Karpas-422 (cell line): ENCODE measurements around the gene ADAMTS15. TPM values are rescaled to one million over a fixed set of nuclear protein-coding genes. Genes with fewer than 3 reads are reported as not detected.

Experiments used
- DNase-seq: peaks from one replicate; pipeline ENCODE4 v3.0.0-alpha.2; 2015
- H2AFZ ChIP-seq: fragments of 200-600 bp; sonication (generic); 2 replicates; pipeline ENCODE4 v1.6.1; 2014; ENCODE audit warnings: antibody characterized with exemption, low read length, mixed read lengths
- H3K27ac ChIP-seq: fragments of 200-600 bp; sonication (generic); 2 replicates; pipeline ENCODE4 v1.5.1; 2014; ENCODE audit warnings: mild to moderate bottlenecking, low read length, moderate library complexity
- H3K27me3 ChIP-seq: fragments of 200-600 bp; sonication (generic); 2 replicates; pipeline ENCODE4 v1.6.1; 2014; ENCODE audit warnings: low read length, mixed read lengths
- H3K36me3 ChIP-seq: fragments of 200-600 bp; sonication (generic); 2 replicates; pipeline ENCODE4 v1.6.1; 2014; ENCODE audit warnings: low read length, mixed read lengths; ENCODE audit not compliant: insufficient read depth
- H3K4me1 ChIP-seq: fragments of 200-600 bp; sonication (generic); 2 replicates; pipeline ENCODE4 v1.6.1; 2014; ENCODE audit warnings: mild to moderate bottlenecking, low read length, mixed read lengths
- H3K4me2 ChIP-seq: fragments of 200-600 bp; sonication (generic); 2 replicates; pipeline ENCODE4 v1.6.1; 2014; ENCODE audit warnings: low read length, low read depth, mild to moderate bottlenecking; ENCODE audit not compliant: poor library complexity, severe bottlenecking
- H3K4me3 ChIP-seq: fragments of 200-600 bp; sonication (generic); 2 replicates; pipeline ENCODE4 v1.5.1; 2014; ENCODE audit warnings: mild to moderate bottlenecking, antibody characterized with exemption, low read length, mixed read lengths
- H3K79me2 ChIP-seq: fragments of 200-600 bp; sonication (generic); 2 replicates; pipeline ENCODE4 v1.6.1; 2014; ENCODE audit warnings: mild to moderate bottlenecking, low read length, mixed read lengths
- H3K9ac ChIP-seq: fragments of 200-600 bp; sonication (generic); 2 replicates; pipeline ENCODE4 v1.6.0; 2014; ENCODE audit warnings: low read length
- H3K9me2 ChIP-seq: fragments of 200-600 bp; sonication (generic), shearing (Covaris generic); replicated peaks from 2 replicates; pipeline ENCODE4 v1.6.0; 2014; ENCODE audit warnings: mild to moderate bottlenecking, low read length, moderate library complexity; ENCODE audit not compliant: insufficient read depth
- H3K9me3 ChIP-seq: fragments of 300-700, 200-600 bp; sonication (generic); 2 replicates; pipeline ENCODE4 v1.6.1; 2014; ENCODE audit warnings: low read length, mixed read lengths
- H4K20me1 ChIP-seq: fragments of 200-600 bp; sonication (generic); 2 replicates; pipeline ENCODE4 v1.6.1; 2014; ENCODE audit warnings: mild to moderate bottlenecking, antibody characterized with exemption, low read length, low read depth; ENCODE audit not compliant: insufficient read depth
- total RNA-seq: library from RNA; depleted of rRNA; stranded (reverse); fragments of >200 nt; shearing (Covaris generic); gene quantifications from 2 replicates; pipeline ENCODE4 v1.2.3, GENCODE V29; 2014; ENCODE audit warnings: low replicate concordance

Gene ADAMTS15
- total RNA-seq, 1 experiment from 2014 or later: not detected

DNA sequence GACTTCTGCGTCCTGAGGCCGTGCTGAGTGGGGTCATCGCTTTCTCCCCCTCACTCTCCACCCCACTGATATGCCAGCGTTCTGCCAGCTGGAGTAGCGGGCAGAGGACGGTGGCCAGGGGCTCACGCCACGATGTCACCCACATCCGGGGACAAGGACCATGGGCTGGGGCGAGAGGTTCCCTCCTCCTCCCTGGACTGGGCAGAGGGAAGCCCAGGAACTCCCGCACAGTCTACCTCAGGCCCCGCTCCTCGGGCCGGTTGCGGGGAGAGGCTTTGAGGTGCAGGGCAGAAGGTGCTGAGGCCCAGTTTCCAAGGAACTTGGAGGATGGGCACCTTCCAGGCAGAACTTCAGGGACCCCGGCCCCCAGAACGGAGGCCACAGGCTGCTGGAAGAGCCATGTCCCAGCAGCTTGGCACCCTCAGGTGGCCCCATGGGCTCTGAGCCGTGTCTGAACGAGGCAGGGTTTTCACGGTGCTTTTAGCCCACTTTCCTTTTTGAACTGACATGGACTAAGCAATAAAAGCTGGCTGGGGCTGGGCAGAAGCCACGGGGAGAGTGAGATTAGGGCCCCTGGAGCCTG is 25.4 kb downstream of the ADAMTS15 start:
- Histone ChIP-seq H4K20me1 (no peaks in the 10 kb centered on the region), H3K4me2 (no peak overlapping the region), H3K27me3 (no peaks in the 10 kb centered on the region), H3K9me2 (no peaks in the 10 kb centered on the region), H3K27ac (no peak overlapping the region), H2AFZ (no peak overlapping the region), H3K4me1 (no peaks in the 10 kb centered on the region), H3K9ac (no peak overlapping the region), H3K36me3 (no peaks in the 10 kb centered on the region), H3K9me3 (no peaks in the 10 kb centered on the region), H3K79me2 (no peaks in the 10 kb centered on the region), H3K4me3 (no peak overlapping the region)
- no peak for DNase-seq

DNA sequence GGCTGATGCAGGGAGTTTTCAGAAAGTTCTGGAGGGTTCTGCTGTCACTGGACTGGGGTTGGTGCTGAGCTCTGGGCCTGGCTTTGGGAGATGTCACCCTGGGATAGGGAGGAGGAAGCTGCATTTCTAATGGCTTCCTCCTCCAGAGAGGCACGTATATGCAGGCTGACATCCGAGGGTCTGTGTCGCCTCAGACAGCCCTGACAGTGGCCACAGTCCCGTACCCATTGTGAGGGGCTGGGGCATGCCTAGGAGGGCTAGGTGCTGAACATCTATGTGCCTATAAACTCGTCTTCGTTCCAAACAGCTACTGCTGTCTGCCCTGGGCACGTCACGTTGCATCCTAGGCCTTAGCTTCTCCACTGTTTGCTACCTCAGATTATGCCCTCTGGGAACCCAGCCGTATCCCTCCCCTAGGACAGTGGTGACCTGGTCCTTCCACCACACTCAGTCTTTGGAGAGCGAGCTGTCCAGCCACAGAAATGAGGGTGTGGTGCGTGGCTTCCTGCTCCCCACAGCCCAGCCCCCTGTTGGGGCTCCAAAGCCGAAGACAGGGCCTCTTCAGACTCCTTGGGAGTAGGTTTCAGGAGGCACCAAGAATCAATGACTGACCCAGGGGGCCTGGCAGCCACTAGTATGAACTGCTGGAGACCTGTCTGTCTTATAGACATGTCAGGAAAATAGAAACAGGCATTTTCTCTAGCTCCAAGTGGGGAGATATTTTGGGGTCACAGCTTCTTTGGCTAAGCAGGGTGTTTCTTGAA is 26.4 kb downstream of the ADAMTS15 start:
- no peaks in the 10 kb centered on the region for H4K20me1 ChIP-seq
- H3K79me2 ChIP-seq: no peaks in the 10 kb centered on the region
- H3K36me3 ChIP-seq: no peaks in the 10 kb centered on the region
- no peaks in the 10 kb centered on the region for H3K4me1 ChIP-seq
- H2AFZ ChIP-seq: no peak overlapping the region
- no peaks in the 10 kb centered on the region for H3K9me3 ChIP-seq
- H3K9ac ChIP-seq: no peak overlapping the region
- H3K27ac ChIP-seq: no peak overlapping the region
- no peaks in the 10 kb centered on the region for H3K27me3 ChIP-seq
- no peaks in the 10 kb centered on the region for H3K9me2 ChIP-seq
- no peak for DNase-seq
- H3K4me2 ChIP-seq: no peak overlapping the region
- H3K4me3 ChIP-seq: no peak overlapping the region

DNA sequence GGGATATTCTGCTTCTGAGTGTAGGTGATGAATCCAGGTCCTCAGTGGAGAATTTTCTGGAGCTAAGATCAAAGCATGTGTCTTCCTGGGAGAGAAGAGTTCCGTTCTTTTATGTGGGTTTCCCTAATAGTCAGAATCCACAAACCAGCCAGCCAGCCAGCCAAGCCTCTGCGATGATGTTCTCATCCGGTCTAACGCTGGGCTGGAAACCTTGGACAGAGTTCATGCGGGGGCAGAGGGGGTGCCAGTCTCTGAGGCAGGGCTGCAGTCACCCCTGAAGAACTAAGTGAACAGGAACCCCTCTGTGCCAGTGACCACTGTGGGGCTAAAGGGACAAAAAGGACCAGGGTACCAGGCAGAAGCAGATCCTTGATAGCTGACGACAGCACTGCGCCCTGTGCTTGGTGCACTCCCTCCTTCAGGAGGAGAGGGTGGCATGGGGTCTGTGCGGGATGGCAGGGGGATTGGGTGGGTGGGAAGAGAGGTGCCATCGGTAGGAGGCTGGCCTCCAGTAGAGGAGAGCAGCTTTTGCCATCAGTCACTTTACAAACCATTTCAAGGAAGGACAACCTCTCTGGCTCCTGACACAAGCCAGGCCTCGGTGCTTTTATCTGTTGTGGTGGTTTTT is 27.1 kb downstream of the ADAMTS15 start:
- H4K20me1 ChIP-seq: no peaks in the 10 kb centered on the region
- H3K9me3 ChIP-seq: no peaks in the 10 kb centered on the region
- no peak overlapping the region for H3K4me2 ChIP-seq
- no peaks in the 10 kb centered on the region for H3K27me3 ChIP-seq
- H3K9me2 ChIP-seq: no peaks in the 10 kb centered on the region
- no peaks in the 10 kb centered on the region for H3K79me2 ChIP-seq
- no peak overlapping the region for H3K27ac ChIP-seq
- no peak overlapping the region for H3K9ac ChIP-seq
- H2AFZ ChIP-seq: no peak overlapping the region
- H3K4me1 ChIP-seq: no peaks in the 10 kb centered on the region
- DNase-seq: no peak
- no peak overlapping the region for H3K4me3 ChIP-seq
- no peaks in the 10 kb centered on the region for H3K36me3 ChIP-seq

DNA sequence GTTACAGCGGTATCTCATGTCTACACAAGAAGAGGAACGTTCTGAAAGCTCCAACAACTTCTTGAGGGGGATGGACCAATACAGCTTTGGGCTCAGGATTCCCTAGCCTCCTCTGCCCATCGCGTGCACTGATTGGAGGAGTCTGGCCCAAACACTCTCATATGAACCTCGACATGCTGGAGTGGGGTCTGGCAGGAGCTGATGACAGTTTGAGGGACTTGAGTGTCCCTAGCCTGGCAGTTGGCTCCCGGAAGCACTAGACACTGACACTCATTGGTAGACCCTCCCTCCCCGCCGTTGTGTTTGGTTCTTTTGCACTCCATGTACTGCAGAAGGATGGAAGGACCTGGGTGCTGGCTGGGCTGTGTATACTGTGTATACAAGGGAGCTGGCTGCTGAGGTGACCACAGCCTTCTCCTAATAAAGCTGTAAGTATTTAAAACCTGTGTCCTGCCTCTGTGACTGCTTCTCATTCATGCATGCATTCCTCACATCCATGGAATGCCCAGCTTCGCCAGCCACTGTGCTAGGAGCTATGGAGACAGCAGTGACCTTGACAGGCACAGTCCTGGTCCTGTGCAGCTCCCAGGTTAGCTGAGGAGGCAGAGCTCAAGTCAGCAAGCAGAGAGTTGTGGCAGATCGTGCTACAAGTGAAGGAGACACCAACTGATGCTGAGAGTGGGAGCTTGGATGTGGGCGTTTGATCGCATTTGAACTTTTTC is 27.9 kb downstream of the ADAMTS15 start:
- Histone ChIP-seq H3K36me3 (no peaks in the 10 kb centered on the region), H3K4me2 (no peak overlapping the region), H3K27ac (no peak overlapping the region), H3K9me3 (no peaks in the 10 kb centered on the region), H3K9me2 (no peaks in the 10 kb centered on the region), H3K4me3 (no peak overlapping the region), H3K4me1 (no peaks in the 10 kb centered on the region), H3K9ac (no peak overlapping the region), H3K79me2 (no peaks in the 10 kb centered on the region), H4K20me1 (no peaks in the 10 kb centered on the region), H2AFZ (no peak overlapping the region), H3K27me3 (no peaks in the 10 kb centered on the region)
- DNase-seq: no peak

DNA sequence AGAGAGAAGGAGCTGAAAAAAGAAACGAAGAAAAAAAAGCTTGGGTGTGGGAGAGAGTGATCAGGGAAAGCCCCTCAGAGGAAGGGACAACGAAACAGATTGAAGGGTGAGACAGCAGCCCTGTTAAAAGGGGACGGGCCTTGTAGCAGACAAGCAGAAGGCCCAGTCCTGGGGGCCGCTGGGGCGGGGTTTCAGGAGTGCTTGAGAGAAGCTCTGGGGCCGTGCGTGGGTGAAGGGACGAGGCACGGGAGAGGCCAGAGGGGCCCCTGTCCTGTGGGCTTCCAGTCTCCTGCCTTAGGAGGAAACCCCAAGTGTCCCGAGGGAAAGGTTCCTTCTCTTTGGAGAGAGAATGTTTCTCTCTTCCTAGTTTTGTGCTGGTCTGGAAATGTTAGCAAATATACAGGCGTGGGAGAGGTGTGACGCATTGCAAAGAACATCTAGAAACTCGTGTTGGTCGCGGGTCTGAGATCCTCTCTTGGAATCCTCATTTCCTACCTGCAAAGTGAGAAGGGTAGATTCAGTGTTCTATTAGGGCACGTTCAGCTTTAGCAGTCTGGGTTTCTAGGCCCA is 28.6 kb downstream of the ADAMTS15 start:
- Histone ChIP-seq H4K20me1 (no peaks in the 10 kb centered on the region), H3K36me3 (no peaks in the 10 kb centered on the region), H3K27me3 (no peaks in the 10 kb centered on the region), H3K79me2 (no peaks in the 10 kb centered on the region), H2AFZ (no peak overlapping the region), H3K9me3 (no peaks in the 10 kb centered on the region), H3K9ac (no peak overlapping the region), H3K4me3 (no peak overlapping the region), H3K27ac (no peak overlapping the region), H3K4me1 (no peaks in the 10 kb centered on the region), H3K4me2 (no peak overlapping the region), H3K9me2 (no peaks in the 10 kb centered on the region)
- DNase-seq: no peak

DNA sequence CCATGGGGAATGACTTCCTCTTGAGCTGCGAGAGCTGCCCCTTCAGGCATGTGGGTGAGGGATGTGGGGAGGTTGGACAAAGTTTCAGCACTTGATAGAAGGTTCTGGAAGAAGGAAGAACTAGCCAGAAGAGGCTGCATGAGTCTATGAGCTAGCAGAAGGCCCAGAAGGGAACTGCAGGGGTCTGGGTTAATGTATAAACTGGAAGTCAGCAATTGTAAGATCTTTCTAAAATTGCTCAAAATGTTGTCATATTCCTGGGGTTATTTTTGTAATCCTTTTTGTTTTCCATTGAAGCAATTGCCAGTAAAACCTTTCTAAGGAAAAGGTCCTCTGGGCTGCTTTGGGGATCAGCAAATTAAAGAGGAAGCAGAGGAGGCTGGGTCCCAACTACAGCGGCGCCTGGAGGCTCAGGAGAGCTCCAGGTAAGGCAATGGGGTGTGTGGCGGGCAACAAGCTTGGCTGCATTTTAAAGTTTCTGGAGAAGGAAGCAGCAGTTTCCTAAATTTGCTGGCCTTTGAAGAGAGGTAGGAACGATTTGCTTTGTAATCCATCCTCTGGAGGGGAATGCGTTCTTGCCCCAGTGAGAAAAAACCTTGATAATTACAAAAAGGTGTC is 29.2 kb downstream of the ADAMTS15 start:
- no peaks in the 10 kb centered on the region for H3K36me3 ChIP-seq
- H2AFZ ChIP-seq: no peak overlapping the region

DNA sequence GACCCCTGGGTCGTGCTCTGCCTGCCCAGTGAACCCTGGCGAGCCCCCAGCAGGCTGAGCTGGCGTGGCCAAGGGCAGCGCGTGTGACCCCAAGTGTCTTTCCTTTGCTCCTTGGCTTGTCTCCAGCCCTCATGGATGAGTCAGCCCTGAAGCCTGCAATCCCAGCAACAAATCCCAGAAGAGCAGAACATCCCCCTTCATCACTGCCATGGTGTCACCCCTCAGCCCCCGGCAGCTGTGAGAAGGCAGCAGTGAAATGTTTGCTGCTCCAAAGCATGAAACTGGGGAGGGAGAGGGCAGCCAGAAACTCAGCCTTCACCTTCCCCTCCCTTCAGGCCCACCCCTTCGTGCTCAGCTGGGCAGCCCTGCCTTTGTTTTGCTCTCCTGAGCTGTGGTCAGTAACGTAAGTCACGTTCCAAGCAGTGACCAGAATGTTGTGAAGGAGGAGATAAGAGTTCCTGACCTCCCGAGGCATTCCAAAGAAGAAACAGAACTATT is 29.8 kb downstream of the ADAMTS15 start:
- Histone ChIP-seq H2AFZ (no peak overlapping the region), H3K4me2 (no peak overlapping the region), H3K27ac (no peak overlapping the region), H3K79me2 (no peaks in the 10 kb centered on the region), H3K36me3 (no peaks in the 10 kb centered on the region), H3K4me1 (no peaks in the 10 kb centered on the region), H3K9me2 (no peaks in the 10 kb centered on the region), H3K27me3 (no peaks in the 10 kb centered on the region), H4K20me1 (no peaks in the 10 kb centered on the region), H3K9ac (no peak overlapping the region), H3K4me3 (no peak overlapping the region), H3K9me3 (no peaks in the 10 kb centered on the region)
- DNase-seq: no peak

More for the DNA sequence above, 29.2 kb downstream of the ADAMTS15 start:
- Histone ChIP-seq H3K9ac (no peak overlapping the region), H4K20me1 (no peaks in the 10 kb centered on the region), H3K79me2 (no peaks in the 10 kb centered on the region), H3K9me2 (no peaks in the 10 kb centered on the region), H3K27me3 (no peaks in the 10 kb centered on the region), H3K9me3 (no peaks in the 10 kb centered on the region), H3K27ac (no peak overlapping the region), H3K4me2 (no peak overlapping the region), H3K4me1 (no peaks in the 10 kb centered on the region), H3K4me3 (no peak overlapping the region)
- DNase-seq: no peak
